HG03097 (cell line): ENCODE measurements around the gene LIPG.
"Not testable (repeated sequence)": the region's sequence is repeated elsewhere in the genome, so short reads cannot be mapped to it uniquely, and the experiment has no call there.

Experiments used
- ATAC-seq: cut with Tn5 transposase; IDR thresholded peaks from one replicate; pipeline ENCODE4 v1.9.1; 2021; ENCODE audit not compliant: unreplicated experiment, low FRiP score

Gene LIPG

DNA sequence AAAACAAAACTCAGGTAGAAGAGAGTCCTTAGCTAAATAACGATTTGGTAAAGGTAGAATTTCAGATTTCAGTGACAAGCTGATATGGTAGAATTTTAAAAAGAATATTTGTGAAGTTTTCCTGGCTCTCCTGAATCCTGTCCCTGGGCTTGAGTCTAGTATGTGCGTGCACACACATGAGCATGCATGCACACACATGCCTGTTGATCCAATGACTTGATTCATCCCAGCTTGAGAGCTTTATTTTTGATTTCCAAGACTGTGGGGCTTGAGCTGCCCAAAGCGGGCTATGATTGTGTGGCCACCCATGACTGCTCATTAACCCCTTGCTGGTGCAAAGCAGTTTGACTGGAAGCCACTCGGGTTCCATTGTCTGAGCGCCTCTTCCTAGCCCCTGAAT lies 9.0 kb downstream of the LIPG start:
- no peak for ATAC-seq

DNA sequence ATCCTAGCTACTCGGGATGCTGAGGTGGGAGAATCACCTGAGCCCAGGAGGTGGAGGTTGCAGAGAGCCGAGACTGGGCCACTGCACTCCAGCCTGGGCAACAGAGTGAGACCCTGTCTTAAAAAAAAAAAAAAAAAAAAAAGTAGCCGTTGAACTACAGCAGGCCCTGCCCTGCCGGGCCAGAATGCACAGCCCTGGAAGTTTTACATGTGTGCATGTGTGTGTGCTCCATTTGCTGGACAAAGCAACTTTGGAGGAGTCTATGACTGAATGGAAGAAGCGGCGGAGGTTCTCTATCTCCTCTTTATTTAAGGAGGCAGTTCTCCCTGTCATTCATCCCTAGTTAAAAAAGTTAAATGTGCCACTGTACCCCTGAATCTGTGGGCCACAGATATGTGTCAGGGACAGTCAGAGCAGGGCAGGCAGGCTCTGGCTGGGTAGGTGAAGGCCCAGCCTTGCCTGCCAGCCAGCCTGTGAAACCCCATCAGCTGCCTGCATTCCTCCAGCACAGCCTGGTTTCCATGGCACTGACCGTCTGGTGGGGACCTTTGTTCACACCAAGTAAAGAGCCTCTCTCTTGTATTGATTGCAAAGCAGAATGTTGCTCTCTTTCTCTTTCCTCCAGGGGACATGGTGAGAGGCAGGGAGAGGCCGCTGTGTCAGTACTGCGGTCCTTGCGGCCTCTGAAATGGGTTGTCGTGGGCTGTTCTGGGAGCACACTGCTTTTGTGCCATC lies 10.9 kb downstream of the LIPG start:
- ATAC-seq, result no peak

DNA sequence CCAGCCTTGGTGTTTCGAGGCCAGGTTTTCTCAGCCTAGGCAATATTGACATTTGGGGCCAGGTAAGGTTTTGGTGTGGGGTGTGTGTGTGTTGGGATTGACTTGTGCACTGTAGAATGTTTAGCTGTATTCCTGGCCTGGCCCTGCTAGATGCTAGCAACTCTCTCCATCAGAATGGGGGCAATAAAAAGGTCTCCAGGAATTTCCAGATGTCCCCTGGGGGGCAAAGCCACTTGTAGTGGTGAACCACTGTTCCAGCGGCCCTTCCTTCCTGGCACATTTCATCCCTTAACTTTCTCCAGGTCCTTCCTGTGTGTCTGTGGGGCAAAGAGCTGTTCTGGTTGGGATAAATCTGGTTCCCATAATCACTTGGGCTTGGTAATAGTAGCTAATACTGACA lies 12.0 kb downstream of the LIPG start:
- ATAC-seq, result no peak

DNA sequence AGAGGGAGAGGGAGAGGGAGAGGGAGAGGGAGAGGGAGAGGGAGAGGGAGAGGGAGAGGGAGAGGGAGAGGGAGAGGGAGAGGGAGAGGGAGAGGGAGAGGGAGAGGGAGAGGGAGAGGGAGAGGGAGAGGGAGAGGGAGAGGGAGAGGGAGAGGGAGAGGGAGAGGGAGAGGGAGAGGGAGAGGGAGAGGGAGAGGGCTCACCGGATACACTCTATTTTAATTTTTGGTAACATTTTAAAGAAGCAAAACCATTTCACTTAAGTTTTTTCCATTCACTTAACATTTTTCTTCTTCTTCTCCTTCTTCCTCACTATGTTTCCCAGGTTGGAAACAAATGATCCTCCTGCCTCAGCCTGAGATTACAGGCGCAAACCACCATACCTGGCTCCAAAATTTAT lies 17.2 kb downstream of the LIPG start:
- ATAC-seq, result not testable (repeated sequence)

DNA sequence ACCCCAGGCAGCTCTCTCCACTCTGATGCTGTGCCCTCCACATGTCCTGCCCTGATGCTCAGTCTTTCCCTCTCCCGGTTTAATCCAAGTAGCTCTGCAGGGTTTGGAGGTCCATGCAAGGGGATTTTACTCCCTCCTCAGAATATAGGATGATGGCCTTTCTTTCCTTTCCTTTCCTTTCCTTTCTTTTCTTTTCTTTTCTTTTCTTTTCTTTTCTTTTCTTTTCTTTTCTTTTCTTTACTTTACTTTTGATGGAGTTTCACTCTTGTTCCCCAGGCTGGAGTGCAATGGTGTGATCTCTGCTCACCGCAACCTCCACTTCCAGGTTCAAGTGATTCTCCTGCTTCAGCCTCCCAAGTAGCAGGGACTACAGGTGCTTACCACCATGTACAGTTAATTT lies 17.7 kb downstream of the LIPG start:
- not testable (repeated sequence) for ATAC-seq

DNA sequence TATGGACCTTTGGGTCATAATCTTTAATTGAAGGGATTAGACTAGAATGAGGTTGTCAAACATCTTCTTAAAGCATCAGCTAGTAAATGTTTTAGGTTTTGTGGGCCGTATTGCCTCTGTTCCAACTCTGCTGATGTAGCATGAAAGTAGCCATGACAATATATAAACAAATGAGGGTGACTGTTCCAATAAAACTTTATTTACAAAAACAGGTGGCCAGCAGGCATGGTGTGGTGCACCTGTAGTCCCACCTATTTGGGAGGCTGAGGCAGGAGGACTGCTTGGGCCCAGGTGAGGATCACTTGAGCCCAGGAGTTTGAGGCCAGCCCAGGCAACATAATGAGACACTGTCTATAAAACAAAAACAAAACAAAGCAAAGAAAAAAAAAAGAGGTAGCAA lies 18.4 kb downstream of the LIPG start:
- ATAC-seq, result no peak

DNA sequence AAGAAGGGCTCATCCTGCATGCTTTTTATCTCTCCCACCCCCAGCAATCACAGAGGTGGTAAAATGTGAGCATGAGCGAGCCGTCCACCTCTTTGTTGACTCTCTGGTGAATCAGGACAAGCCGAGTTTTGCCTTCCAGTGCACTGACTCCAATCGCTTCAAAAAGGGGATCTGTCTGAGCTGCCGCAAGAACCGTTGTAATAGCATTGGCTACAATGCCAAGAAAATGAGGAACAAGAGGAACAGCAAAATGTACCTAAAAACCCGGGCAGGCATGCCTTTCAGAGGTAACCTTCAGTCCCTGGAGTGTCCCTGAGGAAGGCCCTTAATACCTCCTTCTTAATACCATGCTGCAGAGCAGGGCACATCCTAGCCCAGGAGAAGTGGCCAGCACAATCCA lies 19.5 kb downstream of the LIPG start:
- no peak for ATAC-seq

DNA sequence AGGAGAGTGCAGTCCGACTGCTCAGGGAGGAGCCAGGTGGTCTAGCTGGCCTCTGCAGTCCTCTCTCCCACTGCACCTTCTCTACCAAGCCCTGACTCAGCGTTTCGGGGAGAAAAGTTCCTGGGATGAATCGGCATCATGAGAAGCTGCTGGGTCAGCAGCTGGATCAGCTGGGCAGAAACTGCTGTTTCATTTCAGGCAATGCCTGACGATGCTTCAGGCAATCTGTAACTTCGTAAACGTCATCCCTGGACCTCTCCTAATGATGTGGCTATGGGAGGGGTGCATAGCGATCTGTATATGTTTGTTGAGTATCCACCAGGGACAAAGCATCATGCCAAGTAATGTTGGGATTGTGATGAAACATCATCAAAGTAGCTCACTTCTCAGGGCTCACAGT lies 20.7 kb downstream of the LIPG start:
- no peak for ATAC-seq

DNA sequence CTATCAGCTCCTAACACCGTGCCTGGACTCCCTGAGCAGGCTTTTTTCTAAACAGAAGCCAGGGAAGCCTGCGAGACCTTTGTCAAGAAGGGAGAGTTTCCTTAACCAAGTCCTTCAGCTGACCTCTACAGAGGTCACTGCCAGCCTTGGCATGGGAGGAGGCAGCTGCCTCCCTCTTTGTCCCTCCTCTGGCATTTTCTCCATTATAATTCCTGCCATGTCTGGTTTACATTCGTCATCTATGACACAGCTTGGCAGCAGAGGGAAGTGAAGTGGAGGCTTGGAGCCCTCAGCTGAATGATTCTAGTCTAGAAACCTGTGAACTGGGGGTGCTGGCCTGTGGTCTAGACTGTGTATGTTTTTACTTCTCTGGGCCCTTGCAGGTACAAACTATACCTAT lies 22.5 kb downstream of the LIPG start:
- no peak for ATAC-seq

DNA sequence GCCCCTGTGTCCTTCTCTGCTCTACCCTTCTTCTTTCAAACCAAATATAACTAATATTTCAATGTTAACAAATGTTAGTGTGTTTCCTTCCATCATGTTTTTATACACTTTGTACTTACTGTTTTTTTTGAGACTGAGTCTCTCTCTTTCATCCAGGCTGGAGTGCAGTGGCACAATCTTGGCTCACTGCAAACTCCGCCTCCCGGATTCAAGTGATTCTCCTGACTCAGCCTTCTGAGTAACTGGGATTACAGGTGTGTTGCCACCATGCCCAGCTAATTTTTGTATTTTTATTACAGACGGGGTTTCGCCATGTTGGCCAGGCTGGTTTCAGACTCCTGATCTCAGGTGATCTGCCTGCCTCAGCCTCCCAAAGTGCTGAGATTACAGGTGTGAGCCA lies 23.1 kb downstream of the LIPG start:
- ATAC-seq, result not testable (repeated sequence)

DNA sequence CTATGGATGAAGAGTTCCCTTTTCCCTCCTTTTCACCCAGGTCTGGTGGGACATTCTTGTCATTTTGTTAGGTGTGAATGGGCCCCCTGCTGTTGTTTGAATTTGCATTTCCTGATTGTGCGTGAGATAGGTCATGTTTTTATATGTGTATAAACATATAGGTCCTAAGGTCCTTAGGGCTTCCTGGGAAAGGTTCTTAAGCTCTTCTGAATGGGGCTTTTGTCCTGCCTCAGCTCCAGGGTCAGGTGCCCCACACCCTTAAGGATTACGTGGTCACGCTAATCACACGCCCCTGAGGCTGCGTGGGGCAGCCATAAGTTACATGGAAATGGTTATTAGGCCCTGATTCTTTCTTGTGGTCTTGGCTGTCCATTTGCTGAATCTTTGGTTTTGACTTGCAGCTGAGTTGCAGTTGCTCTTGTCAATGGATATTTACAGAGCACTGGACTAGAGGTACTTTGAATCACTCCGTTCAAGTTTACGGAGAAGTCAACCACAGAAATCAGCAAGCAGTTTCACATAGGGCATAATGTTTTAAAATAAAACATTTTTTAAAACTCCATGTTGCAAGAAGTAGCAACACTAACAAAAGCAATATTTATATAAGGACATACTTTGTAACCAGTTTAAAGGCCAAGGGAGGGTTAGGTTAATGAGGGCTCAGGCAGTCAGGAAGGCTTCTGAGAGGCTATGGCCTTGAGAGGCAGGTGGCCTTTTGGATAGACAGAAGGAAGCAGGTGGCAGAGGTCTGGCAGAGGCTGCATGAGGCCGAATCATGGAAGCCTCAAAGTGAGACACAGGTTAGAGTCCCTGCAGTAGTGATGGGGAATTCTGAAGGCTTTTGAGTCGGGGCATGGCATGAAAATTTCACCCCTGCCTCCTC lies 24.2 kb downstream of the LIPG start:
- no peak for ATAC-seq

DNA sequence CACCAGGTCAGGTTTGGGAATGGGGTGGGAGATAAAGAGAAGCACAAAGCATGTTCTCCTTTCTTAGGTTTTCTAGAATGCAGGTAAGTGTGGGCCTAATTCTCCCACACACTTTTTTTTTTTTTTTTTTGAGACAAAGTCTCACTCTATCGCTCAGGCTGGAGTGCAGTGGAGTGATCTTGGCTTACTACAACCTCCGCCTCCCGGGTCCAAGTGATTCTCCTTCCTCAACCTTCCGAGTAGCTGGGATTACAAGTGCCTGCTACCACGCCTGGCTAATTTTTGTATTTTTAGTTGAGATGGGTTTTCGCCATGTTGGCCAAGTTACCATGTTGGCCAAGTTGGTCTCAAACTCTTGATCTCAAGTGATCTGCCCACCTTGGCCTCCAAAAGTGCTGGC lies 26.3 kb downstream of the LIPG start:
- ATAC-seq, result no peak

DNA sequence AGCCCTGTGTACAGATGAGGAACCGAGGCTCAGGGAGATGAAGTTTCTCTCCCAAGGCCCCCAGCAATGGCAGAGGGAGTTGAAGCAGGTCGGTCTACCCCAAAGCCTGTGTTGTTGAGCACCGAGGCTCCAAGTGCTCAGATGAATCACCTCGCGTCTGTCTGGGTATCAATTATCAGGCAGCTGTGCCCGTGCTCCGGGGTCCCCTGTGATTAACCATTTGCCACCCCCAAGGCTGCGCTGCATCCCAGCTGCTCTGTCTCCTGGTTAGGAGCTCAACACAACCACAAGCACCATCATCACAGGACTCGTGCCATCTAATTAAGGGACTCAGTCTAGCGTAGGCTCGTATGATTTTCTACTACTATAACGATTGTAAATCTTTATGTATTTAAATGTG lies 27.1 kb downstream of the LIPG start:
- no peak for ATAC-seq

DNA sequence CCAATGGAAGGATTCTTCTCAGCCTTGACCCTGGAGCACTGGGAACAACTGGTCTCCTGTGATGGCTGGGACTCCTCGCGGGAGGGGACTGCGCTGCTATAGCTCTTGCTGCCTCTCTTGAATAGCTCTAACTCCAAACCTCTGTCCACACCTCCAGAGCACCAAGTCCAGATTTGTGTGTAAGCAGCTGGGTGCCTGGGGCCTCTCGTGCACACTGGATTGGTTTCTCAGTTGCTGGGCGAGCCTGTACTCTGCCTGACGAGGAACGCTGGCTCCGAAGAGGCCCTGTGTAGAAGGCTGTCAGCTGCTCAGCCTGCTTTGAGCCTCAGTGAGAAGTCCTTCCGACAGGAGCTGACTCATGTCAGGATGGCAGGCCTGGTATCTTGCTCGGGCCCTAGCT lies 28.8 kb downstream of the LIPG start:
- no peak for ATAC-seq

DNA sequence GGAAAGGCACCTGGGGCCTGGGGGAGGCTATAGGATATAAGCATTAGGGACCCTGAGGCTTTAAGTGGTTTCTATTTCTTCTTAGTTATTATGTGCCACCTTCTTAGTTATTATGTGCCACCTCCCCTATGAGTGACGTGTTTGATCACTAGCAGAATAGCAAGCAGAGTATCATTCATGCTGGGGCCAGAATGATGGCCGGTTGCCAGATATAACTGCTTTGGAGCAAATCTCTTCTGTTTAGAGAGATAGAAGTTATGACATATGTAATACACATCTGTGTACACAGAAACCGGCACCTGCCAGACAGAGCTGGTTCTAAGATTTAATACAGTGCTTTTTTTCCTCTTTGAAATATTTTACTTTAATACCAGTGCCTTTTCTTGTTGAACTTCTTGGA lies 29.4 kb downstream of the LIPG start:
- no peak for ATAC-seq

DNA sequence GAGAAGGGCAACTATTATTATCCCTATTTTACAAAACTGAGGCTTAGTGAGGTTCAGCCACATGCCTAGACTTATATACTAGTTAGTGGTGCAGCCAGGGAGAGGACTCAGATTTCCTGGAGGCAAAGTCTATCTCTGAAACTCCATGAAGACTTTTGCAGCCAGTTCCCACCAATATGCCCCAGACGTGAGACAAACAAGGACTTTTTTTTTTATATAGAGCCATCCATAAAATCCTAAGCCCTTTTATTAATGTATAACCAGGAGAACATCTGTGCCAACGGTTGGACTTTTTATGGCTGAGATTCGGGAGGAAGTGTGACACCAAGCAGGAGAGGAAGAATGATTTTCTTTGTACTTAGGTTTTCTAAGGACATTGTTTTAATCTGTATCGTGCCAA lies 29.9 kb downstream of the LIPG start:
- no peak for ATAC-seq

DNA sequence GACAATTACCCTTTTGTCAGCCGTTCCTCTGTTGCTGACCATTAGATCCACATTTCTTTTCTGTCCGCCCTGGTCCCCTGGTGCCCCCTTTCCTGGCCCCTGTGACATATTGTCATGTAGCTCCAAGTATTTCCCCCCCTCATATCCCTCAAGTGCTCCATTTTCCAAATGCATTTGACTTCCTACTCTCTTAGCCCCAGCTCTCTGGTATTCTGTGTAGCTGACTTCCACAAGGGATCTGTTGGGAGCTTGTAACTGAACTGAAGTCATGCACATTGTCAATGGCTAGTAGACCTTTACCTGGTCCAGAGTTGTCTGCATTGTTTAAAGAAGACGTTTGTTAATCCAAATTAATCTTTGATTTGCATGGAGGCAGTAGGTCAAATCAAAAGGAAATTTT lies 34.8 kb downstream of the LIPG start:
- no peak for ATAC-seq

DNA sequence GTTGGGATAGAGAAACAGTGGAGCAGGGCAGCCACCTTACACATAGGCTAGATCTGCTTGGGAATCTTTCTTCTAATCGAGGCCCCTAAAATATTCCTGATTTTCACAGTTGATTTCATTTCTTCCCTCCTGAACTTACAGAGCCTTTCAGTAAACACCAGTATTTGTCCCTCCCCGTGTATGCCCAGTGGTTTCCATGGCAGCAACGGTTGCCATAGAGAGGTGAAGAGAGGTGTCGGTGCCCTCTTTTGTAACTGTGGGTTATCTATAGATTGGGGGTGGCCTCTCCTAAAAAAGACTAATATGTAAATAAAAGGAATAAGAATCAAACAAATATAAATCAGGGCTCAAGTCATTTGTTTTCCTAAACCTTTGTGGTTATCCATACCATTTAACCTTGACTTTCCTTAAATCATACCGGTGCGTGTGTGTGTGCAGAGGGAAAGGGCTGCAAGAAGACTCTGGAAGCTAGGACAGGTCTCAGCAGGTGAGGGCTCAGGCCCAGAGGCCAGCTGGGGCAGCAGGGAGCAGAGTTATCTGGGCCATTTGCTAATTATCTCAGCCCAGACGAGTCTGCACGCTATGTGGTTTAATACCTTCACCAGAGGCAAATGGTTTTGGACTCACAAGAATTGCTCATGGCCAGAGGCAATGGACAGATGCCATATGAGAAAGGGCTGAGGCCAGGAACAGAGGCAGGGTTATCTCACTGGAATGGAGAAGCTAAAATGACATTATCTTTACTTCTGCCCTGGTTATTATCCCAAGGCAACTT lies 35.5 kb downstream of the LIPG start:
- no peak for ATAC-seq

DNA sequence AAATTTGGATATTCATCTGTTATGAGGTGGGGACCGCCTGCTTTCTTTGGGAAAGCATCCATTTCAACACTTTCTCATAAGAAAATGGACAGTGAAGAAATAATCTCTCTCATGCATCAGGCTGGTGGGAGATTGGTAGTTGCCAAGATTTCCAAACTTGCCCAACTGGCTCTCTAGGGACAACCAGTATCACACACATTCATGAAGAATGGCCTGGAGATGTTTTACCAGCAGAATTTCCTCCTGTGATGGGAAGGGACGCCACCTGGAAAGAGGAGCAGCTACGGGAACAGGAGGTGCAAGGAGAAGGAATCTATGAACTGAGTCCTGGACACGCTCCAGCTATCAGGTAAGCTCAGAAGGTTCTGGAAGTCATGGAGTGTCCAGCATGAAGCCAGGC lies 39.4 kb downstream of the LIPG start:
- ATAC-seq, result no peak

DNA sequence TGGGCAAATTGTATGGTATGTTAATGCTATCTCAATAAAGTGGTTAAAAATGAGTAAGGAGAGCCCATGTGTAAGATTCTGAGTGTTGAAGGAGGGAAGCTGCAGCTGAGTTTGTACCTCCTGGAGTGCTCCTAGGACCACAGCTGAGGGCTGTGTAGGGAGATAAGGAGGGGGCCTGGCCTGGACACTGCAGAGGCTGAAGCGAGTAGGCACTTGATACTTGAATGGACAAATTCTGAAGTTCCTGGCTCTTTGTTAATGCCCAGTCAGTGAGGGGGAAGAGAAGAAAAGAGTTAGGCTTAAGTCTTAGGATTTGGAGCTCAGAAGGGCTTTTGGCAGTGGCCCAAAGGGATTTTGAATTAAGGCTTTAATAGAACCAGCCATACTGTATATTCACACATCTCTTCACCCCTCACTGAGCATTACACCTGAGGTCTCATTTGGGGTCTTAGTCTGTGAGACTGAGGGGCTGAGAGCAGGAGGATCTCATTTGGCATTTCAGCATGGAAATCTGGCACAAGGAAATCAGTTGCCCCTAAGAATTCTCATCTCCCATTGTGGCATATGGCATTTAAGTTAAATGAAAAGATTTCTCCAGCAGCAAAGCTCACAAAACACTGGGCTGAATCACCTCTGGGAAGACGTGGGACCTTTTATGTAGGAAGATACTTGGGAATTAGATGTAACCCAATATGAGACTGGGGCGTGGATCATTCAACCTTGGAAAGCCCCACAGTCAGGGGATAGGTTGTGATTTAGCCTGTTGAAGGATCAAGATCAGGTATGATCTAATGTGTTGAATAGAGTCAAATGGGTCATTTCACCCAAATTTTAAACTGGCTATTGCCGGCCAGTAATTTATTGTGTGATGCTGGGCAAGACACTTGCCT lies 46.8 kb downstream of the LIPG start:
- no peak for ATAC-seq
